ENCODE measurements around the gene ISL1.

Gene ISL1

DNA sequence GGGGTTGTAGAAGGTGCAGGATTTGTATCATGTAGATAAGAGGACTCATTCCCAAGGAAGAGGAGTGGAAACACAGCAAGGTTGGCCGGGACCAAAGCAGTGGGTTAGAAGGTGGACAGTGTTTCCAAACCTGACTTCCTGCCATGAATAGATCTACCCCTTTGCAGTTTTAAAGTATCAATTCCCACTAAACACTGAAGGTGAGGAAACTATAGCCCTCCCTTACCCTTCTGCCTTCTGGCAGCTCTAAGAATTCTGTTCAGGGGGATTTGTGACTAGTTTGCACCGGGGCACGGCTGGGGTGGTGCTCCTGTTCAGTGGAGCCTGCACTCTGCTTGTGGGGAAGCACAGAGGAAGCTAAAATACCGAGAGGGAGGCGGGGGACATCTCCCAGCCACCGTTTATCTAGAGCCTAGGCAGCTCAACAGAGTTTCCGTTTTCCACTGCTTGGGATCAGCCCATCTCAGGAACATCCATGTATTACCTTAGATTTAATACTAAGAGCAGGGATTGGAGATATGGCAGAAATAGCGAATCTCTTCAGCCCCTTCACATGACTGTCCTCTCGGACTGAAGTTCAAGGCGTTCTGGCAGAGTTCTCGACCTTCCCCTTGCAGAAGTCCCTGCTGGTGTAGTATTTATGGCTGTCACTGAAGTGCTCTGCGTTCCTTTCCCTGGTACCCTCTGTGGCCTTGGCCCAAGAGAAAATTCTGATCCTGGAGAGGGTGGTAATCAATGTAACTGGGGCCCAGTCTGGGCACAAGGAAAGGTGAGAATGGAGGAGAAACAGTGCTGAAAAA, 5.4 kb downstream of the ISL1 start:
- Histone ChIP-seq H3K27me3 (ENCODE audit: control insufficient read depth, insufficient read depth, low read length) (peaks cover 100% of the 10 kb centered on the region), H3K27ac (ENCODE audit: low read depth, low read length) (no peak overlapping the region), H3K4me3 (ENCODE audit: low read depth, low read length) (peak overlapping the region; percentile 64), H3K36me3 (ENCODE audit: control insufficient read depth, insufficient read depth, low read length) (no peaks in the 10 kb centered on the region), H3K4me1 (ENCODE audit: control insufficient read depth, insufficient read depth, low read length) (peaks cover 80% of the 10 kb centered on the region), H3K9me3 (ENCODE audit: control insufficient read depth, insufficient read depth, low read depth, low read length) (no peaks in the 10 kb centered on the region), H3K9ac (ENCODE audit: low read length) (no peak overlapping the region)

DNA sequence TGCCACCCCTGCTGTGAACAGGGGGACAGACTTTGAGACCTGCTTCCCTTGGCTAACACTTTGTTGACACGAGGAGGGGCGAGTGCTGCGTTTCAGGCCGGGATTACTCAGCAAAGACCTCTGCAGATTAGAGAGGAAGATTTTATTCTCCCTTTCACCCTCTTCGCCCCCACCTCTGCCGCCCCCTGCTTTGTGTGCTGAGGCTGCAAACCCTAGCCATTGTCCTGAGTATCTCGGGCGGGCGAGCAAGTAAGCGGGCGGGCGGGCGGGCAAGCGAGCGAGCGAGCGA, 6.0 kb downstream of the ISL1 start:
- H3K9ac ChIP-seq (ENCODE audit: low read length) = no peak overlapping the region
- no peaks in the 10 kb centered on the region for H3K9me3 ChIP-seq (ENCODE audit: control insufficient read depth, insufficient read depth, low read depth, low read length)
- peak overlapping the region; percentile 64 for H3K4me3 ChIP-seq (ENCODE audit: low read depth, low read length)
- H3K36me3 ChIP-seq (ENCODE audit: control insufficient read depth, insufficient read depth, low read length) = no peaks in the 10 kb centered on the region
- H3K4me1 ChIP-seq (ENCODE audit: control insufficient read depth, insufficient read depth, low read length) = peaks cover 82% of the 10 kb centered on the region
- peaks cover 100% of the 10 kb centered on the region for H3K27me3 ChIP-seq (ENCODE audit: control insufficient read depth, insufficient read depth, low read length)
- H3K27ac ChIP-seq (ENCODE audit: low read depth, low read length) = no peak overlapping the region

DNA sequence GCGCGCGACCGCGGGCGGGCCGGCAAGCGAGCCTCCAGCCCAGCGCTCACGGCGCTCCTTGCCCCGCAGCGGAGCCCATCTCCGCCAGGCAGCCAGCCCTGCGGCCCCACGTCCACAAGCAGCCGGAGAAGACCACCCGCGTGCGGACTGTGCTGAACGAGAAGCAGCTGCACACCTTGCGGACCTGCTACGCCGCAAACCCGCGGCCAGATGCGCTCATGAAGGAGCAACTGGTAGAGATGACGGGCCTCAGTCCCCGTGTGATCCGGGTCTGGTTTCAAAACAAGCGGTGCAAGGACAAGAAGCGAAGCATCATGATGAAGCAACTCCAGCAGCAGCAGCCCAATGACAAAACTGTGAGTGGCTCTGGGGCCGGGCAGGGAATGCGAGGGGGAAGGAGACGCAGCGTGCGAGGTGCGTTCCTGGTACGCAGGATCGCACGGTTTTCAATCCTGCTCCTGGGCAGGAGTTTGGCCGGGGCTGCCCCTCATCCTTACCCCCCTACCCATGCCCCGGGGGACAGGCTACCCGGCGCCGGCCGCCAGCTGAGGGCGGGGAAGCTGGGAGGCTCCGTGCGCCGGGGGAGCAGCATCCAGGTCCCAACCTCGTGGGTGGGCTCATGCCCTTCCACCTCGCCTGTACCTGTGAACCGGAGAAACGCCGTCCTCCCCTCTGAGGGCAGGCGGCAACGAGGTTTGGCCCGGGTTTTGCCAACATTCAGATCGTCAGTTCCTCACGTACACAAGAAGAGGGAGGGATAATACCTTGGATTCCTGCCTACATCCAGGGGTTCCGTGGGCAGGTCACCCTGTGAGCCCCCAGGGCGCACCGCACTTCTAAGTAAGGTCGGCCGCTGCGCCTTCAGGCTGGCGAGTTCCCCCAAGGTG, 6.6 kb downstream of the ISL1 start:
- H3K27me3 ChIP-seq (ENCODE audit: control insufficient read depth, insufficient read depth, low read length) = peaks cover 100% of the 10 kb centered on the region
- no peak overlapping the region for H3K27ac ChIP-seq (ENCODE audit: low read depth, low read length)
- peak overlapping the region; percentile 47 for H3K9ac ChIP-seq (ENCODE audit: low read length)
- H3K9me3 ChIP-seq (ENCODE audit: control insufficient read depth, insufficient read depth, low read depth, low read length) = no peaks in the 10 kb centered on the region
- peaks cover 83% of the 10 kb centered on the region for H3K4me1 ChIP-seq (ENCODE audit: control insufficient read depth, insufficient read depth, low read length)
- no peaks in the 10 kb centered on the region for H3K36me3 ChIP-seq (ENCODE audit: control insufficient read depth, insufficient read depth, low read length)
- H3K4me3 ChIP-seq (ENCODE audit: low read depth, low read length) = peak overlapping the region; percentile 64

DNA sequence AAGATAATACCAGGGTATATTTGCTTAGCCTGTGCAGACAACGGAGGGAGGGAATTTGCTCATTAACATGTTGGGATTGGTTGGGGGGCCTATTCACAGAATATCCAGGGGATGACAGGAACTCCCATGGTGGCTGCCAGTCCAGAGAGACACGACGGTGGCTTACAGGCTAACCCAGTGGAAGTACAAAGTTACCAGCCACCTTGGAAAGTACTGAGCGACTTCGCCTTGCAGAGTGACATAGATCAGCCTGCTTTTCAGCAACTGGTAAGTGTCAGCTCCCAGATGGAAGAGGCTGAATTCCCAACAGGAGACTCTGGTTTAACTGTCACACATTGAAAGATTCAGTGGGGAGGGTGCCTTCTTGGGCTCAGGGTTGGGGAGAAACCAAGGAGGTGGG, 7.9 kb downstream of the ISL1 start:
- Histone ChIP-seq H3K27ac (ENCODE audit: low read depth, low read length) (no peak overlapping the region), H3K36me3 (ENCODE audit: control insufficient read depth, insufficient read depth, low read length) (no peaks in the 10 kb centered on the region), H3K9me3 (ENCODE audit: control insufficient read depth, insufficient read depth, low read depth, low read length) (no peaks in the 10 kb centered on the region), H3K9ac (ENCODE audit: low read length) (no peak overlapping the region), H3K4me3 (ENCODE audit: low read depth, low read length) (peak overlapping the region; percentile 8; the same call in 1 of the 2 replicates), H3K4me1 (ENCODE audit: control insufficient read depth, insufficient read depth, low read length) (peaks cover 84% of the 10 kb centered on the region), H3K27me3 (ENCODE audit: control insufficient read depth, insufficient read depth, low read length) (peaks cover 100% of the 10 kb centered on the region)

DNA sequence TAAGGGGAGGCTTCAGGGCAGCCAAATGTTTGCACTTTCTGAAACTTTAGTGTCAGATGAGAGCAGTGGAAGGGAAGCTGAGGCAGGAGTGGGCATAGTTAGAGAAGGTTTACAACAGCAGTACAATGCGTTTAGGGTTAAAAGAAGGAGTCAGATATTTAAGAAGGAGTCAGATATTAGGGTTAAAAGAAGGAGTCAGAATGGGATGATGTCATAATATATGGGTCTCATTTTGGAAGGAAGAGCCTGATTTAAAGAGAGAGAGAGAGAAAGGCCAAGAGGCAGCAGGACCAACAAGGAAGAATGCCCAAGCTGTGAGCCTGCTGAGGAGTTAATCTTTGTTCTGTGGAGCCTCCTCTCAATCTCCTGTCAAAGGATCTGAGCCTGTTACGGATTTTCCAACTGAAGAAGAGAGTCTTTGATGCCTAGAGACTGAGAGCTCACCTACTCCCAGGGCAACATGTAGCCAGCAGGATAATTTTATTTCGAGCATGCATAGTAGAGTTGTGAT, 9.5 kb downstream of the ISL1 start:
- Histone ChIP-seq H3K9me3 (ENCODE audit: control insufficient read depth, insufficient read depth, low read depth, low read length) (no peaks in the 10 kb centered on the region), H3K4me3 (ENCODE audit: low read depth, low read length) (no peak overlapping the region), H3K9ac (ENCODE audit: low read length) (no peak overlapping the region), H3K27ac (ENCODE audit: low read depth, low read length) (no peak overlapping the region), H3K36me3 (ENCODE audit: control insufficient read depth, insufficient read depth, low read length) (no peaks in the 10 kb centered on the region), H3K27me3 (ENCODE audit: control insufficient read depth, insufficient read depth, low read length) (peaks cover 100% of the 10 kb centered on the region), H3K4me1 (ENCODE audit: control insufficient read depth, insufficient read depth, low read length) (peaks cover 84% of the 10 kb centered on the region)

DNA sequence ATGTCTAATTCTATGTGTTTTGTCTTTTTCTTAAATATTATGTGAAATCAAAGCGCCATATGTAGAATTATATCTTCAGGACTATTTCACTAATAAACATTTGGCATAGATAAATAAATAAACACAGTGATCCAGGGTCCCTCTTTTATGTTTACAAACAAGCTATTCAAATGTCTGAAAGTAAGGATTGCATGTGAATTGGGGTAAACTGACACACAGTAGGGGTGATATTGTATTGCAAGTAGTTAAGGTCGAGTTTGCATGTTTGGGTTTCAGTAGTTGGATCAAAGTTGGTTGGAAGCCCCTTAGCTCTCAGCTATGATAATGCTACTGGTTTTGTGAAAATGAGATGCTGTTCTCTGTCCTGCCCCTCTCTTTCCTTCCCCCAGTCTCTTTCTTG, 11.4 kb downstream of the ISL1 start:
- H3K36me3 ChIP-seq (ENCODE audit: control insufficient read depth, insufficient read depth, low read length) = no peaks in the 10 kb centered on the region
- H3K9me3 ChIP-seq (ENCODE audit: control insufficient read depth, insufficient read depth, low read depth, low read length) = no peaks in the 10 kb centered on the region
- peaks cover 100% of the 10 kb centered on the region for H3K27me3 ChIP-seq (ENCODE audit: control insufficient read depth, insufficient read depth, low read length)
- no peak overlapping the region for H3K4me3 ChIP-seq (ENCODE audit: low read depth, low read length)
- H3K4me1 ChIP-seq (ENCODE audit: control insufficient read depth, insufficient read depth, low read length) = peaks cover 86% of the 10 kb centered on the region
- no peak overlapping the region for H3K9ac ChIP-seq (ENCODE audit: low read length)
- no peak overlapping the region for H3K27ac ChIP-seq (ENCODE audit: low read depth, low read length)

DNA sequence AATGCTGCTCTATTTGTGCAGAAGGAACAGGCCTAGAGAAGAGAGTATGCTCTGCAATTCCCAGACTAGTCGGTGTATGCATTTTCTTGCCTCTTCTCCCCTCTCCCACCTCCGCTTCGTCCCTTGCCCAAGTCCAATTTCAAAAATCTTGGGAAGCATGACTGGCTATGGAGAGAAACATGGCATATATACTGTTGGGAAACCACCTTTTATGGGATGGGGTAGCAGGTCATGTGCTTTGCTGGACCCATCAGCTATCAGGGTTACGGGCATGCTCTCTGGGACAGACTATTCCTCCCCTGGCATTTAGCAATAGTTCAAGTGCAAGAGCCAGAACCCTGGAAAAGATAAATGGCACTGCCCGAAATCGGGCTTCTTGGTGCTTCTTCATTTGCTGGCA, 12.0 kb downstream of the ISL1 start:
- Histone ChIP-seq H3K9me3 (ENCODE audit: control insufficient read depth, insufficient read depth, low read depth, low read length) (no peaks in the 10 kb centered on the region), H3K4me1 (ENCODE audit: control insufficient read depth, insufficient read depth, low read length) (peaks cover 86% of the 10 kb centered on the region), H3K27me3 (ENCODE audit: control insufficient read depth, insufficient read depth, low read length) (peaks cover 100% of the 10 kb centered on the region), H3K9ac (ENCODE audit: low read length) (no peak overlapping the region), H3K4me3 (ENCODE audit: low read depth, low read length) (peak overlapping the region; percentile 31; the same call in 1 of the 2 replicates), H3K27ac (ENCODE audit: low read depth, low read length) (no peak overlapping the region), H3K36me3 (ENCODE audit: control insufficient read depth, insufficient read depth, low read length) (no peaks in the 10 kb centered on the region)

DNA sequence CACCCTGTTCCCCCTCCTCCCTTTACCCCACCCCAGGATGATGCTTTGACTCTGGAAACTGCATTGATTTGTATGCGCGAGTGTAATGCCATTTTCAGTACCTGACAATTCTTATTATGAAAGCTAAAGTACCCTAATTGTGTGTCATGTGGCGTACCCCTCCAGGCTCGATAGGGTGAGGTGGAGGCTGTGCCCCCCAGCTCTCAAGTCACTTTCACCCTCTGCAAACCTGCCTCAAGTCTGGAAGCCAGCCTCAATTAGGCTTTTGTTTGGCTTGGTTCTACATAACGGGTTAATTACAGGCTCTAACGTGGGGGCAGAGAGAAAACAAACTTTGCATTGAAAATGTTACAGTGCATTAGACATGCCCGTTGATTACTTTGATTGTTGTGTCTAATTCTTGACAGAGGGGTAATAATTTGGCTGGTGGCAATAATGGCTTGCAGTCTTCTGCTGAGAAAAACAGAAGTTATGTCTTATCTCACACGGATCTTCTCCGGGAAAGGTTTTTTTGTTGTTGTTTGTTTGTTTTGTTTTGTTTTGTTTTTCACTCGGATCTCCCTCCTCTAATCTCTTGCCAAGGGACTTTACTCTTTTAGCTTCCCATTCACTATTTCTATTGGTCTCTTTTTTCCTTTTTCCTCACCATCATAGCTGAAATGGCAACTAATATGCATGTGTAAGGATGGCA, 12.6 kb downstream of the ISL1 start:
- H3K27me3 ChIP-seq (ENCODE audit: control insufficient read depth, insufficient read depth, low read length) = peaks cover 100% of the 10 kb centered on the region

DNA sequence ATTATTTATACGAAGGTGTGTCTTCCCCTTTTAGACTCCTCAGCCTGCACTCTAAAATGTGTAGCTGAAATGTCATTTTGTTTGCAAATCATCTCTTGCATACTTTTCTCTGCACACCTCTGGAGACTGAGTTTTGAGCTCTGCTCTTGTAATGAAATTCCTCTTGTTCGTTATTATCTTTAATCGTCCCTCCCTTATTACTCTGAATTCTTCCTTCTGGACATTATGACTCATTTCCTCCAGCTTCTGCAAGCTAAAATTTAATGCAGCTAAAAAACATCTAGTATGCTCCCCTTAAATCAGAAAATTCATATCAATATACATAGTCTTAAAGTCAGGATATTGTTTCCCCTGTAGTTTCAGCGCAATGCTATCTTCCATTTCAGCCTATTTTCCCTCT, 13.5 kb downstream of the ISL1 start:
- no peaks in the 10 kb centered on the region for H3K36me3 ChIP-seq (ENCODE audit: control insufficient read depth, insufficient read depth, low read length)
- H3K4me3 ChIP-seq (ENCODE audit: low read depth, low read length) = no peak overlapping the region
- no peaks in the 10 kb centered on the region for H3K9me3 ChIP-seq (ENCODE audit: control insufficient read depth, insufficient read depth, low read depth, low read length)
- H3K27me3 ChIP-seq (ENCODE audit: control insufficient read depth, insufficient read depth, low read length) = peaks cover 100% of the 10 kb centered on the region
- H3K4me1 ChIP-seq (ENCODE audit: control insufficient read depth, insufficient read depth, low read length) = peaks cover 72% of the 10 kb centered on the region
- H3K27ac ChIP-seq (ENCODE audit: low read depth, low read length) = no peak overlapping the region
- no peak overlapping the region for H3K9ac ChIP-seq (ENCODE audit: low read length)

More for the DNA sequence above, 12.6 kb downstream of the ISL1 start:
- Histone ChIP-seq H3K9me3 (ENCODE audit: control insufficient read depth, insufficient read depth, low read depth, low read length) (no peaks in the 10 kb centered on the region), H3K36me3 (ENCODE audit: control insufficient read depth, insufficient read depth, low read length) (no peaks in the 10 kb centered on the region), H3K9ac (ENCODE audit: low read length) (no peak overlapping the region), H3K4me1 (ENCODE audit: control insufficient read depth, insufficient read depth, low read length) (peaks cover 80% of the 10 kb centered on the region), H3K27ac (ENCODE audit: low read depth, low read length) (no peak overlapping the region), H3K4me3 (ENCODE audit: low read depth, low read length) (no peak overlapping the region)

DNA sequence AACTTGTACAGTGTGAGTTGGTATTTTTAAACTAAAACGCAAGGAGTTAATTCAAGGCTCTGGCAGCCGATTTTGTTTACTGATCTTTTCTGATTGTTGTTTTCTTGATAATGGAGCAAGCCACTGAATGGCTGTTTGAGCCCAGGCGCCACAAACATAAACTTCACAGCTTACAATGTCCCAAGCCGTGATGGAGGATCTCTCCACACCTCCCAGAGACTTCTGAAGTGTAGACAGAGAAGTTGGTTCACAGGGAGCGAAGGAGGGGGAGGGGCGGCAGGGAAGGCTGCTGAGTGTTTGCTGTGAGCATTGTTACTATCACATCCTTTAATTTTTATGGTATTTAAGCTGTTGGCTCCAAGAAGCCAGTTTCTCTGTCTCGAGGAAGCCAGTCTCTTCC, 14.7 kb downstream of the ISL1 start:
- Histone ChIP-seq H3K36me3 (ENCODE audit: control insufficient read depth, insufficient read depth, low read length) (no peaks in the 10 kb centered on the region), H3K4me3 (ENCODE audit: low read depth, low read length) (peak overlapping the region; percentile 53; the same call in 1 of the 2 replicates), H3K9me3 (ENCODE audit: control insufficient read depth, insufficient read depth, low read depth, low read length) (no peaks in the 10 kb centered on the region), H3K4me1 (ENCODE audit: control insufficient read depth, insufficient read depth, low read length) (peaks cover 64% of the 10 kb centered on the region), H3K9ac (ENCODE audit: low read length) (no peak overlapping the region), H3K27me3 (ENCODE audit: control insufficient read depth, insufficient read depth, low read length) (peaks cover 96% of the 10 kb centered on the region), H3K27ac (ENCODE audit: low read depth, low read length) (no peak overlapping the region)

All from HUES6 (cell line).